NOMO-1 treated with dmso at 0.1 percent for 144 hours (cell line): ENCODE measurements around the gene ZIC2.
"Not testable (repeated sequence)": the region's sequence is repeated elsewhere in the genome, so short reads cannot be mapped to it uniquely, and the experiment has no call there.

Experiments used
- DNase-seq: peaks from one replicate; lab custom pipeline; 2025; ENCODE audit not compliant: unreplicated experiment; lab: John Stamatoyannopoulos, UW

Gene ZIC2

GRCh38 chr13:99997702-99998214 lies 16.2 kb downstream of the ZIC2 start:
- no peak for DNase-seq

- DNase-seq, result no peak
Measured at GRCh38 chr13:99998261-99998660, 16.7 kb downstream of the ZIC2 start.

- no peak for DNase-seq
Measured at GRCh38 chr13:100014621-100015020, 33.0 kb downstream of the ZIC2 start.

GRCh38 chr13:100019780-100020356 lies 38.3 kb downstream of the ZIC2 start:
- no peak for DNase-seq

- DNase-seq, result no peak
Measured at GRCh38 chr13:100022798-100023197, 41.2 kb downstream of the ZIC2 start.

- no peak for DNase-seq
Measured at GRCh38 chr13:100024023-100024422, 42.4 kb downstream of the ZIC2 start.

- DNase-seq, result no peak
Measured at GRCh38 chr13:100029933-100030332, 48.3 kb downstream of the ZIC2 start.

- not testable (repeated sequence) for DNase-seq
Measured at GRCh38 chr13:100032642-100033041, 51.1 kb downstream of the ZIC2 start.

- DNase-seq, result no peak
Measured at GRCh38 chr13:100035936-100036335, 54.4 kb downstream of the ZIC2 start.
